GM10847 (cell line): ENCODE measurements around the gene DUSP8.

Experiments
- POLR2A ChIP-seq: IDR thresholded peaks from 2 replicates; pipeline ENCODE4 v1.6.1; 2011; ENCODE audit not compliant: insufficient read length; ENCODE audit errors: extremely low read depth

DUSP8 gene

DNA sequence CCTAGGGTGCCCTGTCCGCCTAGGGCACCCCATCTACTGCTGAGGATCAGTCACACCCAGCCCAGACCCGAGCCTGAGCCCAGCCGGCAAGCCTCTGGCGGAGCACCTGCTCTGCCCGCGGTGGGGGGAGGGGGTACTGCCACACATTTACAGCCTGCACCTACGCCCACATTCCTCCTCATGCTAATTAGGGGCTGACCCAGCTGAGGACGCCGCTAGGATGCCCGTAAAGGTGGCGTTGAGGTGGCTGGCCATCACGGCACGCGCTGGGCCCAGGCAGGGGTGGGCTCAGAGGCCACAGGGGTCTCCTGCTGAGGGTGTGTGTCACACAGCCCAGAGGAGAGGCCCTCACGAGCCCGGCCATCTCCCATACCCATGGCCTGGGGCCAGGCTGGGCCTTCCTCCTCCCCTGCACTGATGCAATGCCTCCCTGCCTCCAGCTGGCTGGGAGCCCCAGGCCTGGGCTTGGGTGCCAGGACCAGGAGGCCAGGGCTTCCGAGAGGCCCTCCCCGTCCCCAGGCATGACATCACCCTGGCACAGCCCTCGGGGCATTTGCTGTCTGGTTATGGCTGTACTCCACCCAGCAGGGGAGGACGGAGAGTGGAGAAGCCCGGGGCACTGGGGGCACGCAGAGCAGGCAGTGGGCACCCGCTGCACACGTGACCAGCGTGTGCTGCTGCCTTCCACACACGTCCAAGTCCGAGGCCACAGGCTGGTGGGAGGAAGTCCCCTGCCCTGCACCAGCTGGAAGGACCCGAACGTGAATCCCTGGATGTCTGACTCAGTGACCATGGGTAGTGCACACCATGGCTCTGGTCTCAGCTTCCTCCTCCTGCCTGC is 12.7 kb downstream of the DUSP8 start:
- TF ChIP-seq POLR2A, result no peak

GRCh38 chr11:1558775-1559110 is 13.3 kb downstream of the DUSP8 start:
- TF ChIP-seq POLR2A, result no peak

- no peak for TF ChIP-seq POLR2A
These were observed 13.9 kb downstream of the DUSP8 start for GRCh38 chr11:1557904-1558774.

DNA sequence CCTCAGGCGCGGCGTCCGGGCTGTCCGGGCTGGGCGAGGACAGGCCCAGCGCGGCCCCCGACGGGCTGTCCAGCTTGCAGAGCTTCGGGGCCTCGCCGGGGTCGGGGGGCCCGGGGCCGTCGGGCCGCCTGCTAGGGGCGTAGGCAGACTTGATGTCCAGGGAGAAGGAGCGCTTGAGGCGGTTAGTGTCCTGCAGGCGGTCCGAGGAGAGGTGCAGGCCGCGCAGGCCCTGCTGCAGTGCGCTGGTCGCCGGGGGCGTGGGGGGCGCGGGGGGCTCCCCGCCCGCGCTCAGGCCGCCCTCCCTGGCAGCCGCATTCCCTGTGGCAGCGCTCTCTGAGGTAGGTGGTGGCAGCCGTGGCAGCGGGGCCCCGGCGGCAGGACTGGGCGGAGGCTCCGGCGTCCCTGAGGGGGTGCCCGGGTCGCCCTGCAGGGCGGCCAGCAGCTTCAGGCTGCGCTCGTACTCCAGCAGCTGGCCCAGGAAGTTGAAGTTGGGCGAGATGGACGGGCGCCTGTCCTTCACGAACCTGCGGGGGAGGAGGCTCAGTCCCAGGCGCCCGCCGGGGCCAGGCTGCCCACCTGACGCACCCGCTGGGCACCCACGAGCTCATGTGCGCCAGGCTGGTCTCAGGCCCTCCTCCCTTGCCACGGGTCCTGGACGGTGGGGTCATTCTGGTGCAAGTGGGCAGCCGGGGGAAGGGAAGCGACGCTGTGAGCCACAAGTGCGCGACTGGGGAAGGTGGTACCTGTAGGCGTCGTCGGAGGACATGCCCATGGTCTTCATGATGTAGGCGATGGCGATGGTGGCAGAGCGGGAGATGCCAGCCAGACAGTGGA is 14.8 kb downstream of the DUSP8 start:
- no peak for TF ChIP-seq POLR2A

DNA sequence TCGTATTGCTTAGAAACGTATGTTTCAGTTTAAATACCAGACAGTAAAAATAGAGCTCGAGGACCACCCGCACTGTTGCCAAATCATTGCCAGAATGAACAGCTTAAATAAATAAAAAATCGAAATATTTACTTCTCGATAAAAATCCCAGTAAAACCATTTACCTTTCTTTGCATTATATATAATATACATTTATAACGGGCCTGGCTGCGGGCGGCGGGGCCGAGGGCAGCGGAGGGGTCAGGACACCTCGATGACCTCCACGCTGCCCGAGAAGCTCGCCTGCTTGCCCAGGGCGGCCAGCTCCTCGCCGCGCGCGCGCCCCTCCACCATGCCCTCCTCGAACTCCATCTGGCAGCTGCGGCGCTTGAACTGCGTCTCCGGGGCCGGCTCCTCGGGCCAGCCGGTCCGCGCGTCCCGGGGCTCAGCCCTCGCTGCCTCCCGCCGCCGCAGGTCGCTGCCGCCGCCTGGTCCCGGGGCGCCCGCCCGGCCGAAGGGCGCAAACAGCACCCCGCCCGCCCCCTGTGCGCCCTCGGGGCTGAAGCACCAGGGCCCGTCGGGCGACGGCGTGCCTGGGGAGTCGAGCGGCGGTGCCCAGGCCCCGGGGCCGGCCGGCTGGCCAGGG is 15.7 kb downstream of the DUSP8 start:
- TF ChIP-seq POLR2A, result no peak

DNA sequence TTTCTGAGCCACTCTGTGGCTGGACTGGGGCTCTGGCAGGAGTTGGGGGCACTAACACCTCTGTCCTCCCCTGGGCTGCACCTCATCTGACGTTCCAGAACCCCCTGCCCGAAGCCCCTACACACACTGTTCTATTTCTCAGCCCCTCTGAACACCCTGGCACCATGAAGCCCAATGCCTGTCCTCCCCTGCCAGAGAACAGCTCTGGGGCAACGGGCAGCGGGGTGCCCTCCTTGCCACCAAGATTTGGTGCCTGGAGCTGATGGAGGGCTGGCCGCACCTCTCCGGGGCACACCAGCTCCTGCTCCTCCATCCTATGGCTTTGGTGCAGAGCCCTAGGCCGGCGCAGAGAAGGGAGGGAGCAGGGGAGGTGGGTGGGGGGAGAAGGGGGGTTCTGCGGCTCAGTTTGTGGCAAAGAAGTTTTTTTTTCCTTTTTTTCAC is 16.3 kb downstream of the DUSP8 start:
- TF ChIP-seq POLR2A, result no peak

DNA sequence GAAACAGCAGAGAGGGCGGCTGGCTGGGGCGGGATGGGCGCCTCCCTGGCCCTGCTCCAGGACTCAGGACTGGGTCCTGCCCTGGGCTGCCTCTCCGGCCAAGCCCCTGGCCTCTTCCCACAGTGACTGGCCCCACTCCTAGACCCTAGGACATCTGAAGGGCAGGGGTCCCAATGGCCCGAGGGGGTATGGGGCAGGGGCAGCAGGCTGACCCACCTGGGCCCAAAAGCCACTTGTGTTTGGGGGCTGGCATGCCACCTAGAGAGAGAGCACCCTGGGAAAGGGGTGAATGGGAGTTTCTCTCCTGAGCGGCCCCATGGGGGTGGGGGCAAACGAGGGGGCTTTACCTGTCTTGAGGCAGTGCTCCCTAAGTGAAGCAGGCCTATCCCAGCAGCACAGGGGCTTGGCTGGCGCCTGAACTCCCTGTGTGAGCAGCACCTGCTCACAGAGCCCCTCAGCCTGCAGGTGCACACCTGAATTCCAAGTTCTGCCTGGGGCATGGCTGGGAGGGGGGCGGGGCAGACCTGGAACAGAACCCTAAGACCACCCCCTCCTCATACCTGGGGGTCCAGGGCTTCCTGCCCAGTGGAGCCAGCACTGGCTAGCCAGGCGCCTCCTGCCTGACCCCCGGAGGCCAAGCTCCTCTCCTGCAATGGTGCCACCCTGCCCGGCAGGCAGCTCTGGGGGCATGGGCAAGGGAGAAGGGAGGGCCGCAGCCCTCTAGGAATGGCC is 16.9 kb downstream of the DUSP8 start:
- TF ChIP-seq POLR2A, result no peak

DNA sequence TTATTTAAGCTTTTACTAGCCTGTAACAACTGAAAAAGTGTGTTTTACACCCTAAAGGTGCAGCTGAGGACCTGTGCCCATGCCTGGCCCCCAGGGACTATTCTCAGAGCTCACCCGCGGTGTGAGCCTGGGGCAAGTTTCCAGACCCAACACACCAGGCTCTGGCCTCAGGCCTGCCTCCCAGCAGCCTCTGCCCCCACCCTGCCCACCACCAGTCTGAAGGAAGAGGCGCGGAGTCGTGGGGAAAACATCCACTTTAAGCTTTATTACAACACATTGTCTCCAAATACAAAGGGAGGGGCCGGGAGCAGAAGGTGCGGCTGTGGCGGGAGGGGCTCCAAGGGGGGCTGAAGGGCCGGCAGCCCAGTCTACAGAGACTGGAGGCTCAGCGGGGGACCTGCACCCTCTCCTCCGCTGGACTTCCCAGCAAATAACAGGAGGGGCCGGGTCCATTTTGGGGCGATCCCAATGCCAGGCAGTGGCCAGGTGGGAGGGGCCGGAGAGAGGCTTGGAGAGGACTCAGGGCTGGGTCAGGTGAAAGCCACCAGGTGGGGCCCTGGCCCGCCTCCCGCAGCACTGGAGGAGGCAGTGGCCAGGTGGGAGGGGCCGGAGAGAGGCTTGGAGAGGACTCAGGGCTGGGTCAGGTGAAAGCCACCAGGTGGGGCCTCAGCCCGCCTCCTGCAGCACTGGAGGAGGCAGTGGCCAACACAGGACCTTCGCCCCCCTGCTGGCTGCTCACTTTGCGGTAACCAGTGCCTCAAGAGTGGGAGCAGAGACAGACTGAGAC is 18.1 kb downstream of the DUSP8 start:
- no peak for TF ChIP-seq POLR2A

GRCh38 chr11:1549338-1550330 is 22.4 kb downstream of the DUSP8 start:
- TF ChIP-seq POLR2A, result no peak

GRCh38 chr11:1548221-1549070 is 23.6 kb downstream of the DUSP8 start:
- no peak for TF ChIP-seq POLR2A

GRCh38 chr11:1547467-1548098 is 24.5 kb downstream of the DUSP8 start:
- TF ChIP-seq POLR2A, result no peak
